Esophagus squamous epithelium (tissue), 4 donors: ENCODE measurements around the gene SYNPR.

Source experiments
- POLR2A ChIP-seq, 4 donors: fragments of 450-650 bp; IDR thresholded peaks; one replicate each; pipeline ENCODE4 v1.6.1; 2017; ENCODE audit warnings: antibody characterized with exemption in 4 of 4, mild to moderate bottlenecking in 4 of 4, moderate library complexity in 3 of 4
- TF ChIP-seq, protein P1 (sequence below), 6 experiments: fragments of 450-650 bp in 4 of 6; fragments of 200-600 bp in 2 of 6; sonication (generic) in 2 of 6; IDR thresholded peaks; one replicate each; pipeline ENCODE4 v1.5.1; 2016 to 2019; ENCODE audit warnings: antibody characterized with exemption in 6 of 6, mild to moderate bottlenecking in 4 of 6, moderate library complexity in 4 of 6

DNA sequence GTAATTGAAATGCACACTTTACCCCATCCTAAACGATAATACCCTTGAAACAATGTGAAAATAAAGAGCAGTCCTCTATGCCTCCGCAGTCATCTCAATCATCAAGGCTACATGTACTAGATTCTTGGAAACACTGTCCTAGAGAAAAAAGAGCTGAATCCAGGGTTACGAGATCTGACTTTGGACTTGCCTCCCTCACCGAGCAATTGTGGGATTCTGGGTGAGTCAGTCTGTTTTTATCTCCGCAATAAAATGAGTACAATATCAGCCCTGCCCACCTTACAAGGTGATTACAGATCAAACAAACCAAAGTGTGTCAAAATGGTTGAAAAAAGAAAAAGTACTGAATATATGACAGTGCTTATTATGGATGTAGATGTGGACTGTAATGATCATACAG is 222.1 kb downstream of the SYNPR start:
- TF ChIP-seq, protein P1, sequence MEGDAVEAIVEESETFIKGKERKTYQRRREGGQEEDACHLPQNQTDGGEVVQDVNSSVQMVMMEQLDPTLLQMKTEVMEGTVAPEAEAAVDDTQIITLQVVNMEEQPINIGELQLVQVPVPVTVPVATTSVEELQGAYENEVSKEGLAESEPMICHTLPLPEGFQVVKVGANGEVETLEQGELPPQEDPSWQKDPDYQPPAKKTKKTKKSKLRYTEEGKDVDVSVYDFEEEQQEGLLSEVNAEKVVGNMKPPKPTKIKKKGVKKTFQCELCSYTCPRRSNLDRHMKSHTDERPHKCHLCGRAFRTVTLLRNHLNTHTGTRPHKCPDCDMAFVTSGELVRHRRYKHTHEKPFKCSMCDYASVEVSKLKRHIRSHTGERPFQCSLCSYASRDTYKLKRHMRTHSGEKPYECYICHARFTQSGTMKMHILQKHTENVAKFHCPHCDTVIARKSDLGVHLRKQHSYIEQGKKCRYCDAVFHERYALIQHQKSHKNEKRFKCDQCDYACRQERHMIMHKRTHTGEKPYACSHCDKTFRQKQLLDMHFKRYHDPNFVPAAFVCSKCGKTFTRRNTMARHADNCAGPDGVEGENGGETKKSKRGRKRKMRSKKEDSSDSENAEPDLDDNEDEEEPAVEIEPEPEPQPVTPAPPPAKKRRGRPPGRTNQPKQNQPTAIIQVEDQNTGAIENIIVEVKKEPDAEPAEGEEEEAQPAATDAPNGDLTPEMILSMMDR (IDR thresholded peaks at IDR 0.05), result no peak
- TF ChIP-seq POLR2A (IDR thresholded peaks at IDR 0.05), result no peak
